Stimulated activated CD4-positive, alpha-beta T cell treated with anti-CD3 and anti-CD28 coated beads, Interleukin-2, amount 100 ng/mL, for 4 hours (primary cell): ENCODE measurements around the gene MICAL3.

ENCODE experiments used
- DNase-seq: peaks from one replicate; pipeline ENCODE4 v3.0.0-alpha.2; 2020; ENCODE audit warnings: low read depth

MICAL3 gene

GRCh38 chr22:17838180-17838865 lies 186.0 kb downstream of the MICAL3 start:
- DNase-seq, result no peak

GRCh38 chr22:17836992-17837742 lies 187.2 kb downstream of the MICAL3 start:
- DNase-seq, result no peak

GRCh38 chr22:17835256-17835655 lies 189.1 kb downstream of the MICAL3 start:
- DNase-seq, result no peak

GRCh38 chr22:17833489-17833888 lies 190.9 kb downstream of the MICAL3 start:
- no peak for DNase-seq

- DNase-seq, result no peak
These were observed 191.7 kb downstream of the MICAL3 start for GRCh38 chr22:17832665-17833064.

GRCh38 chr22:17831501-17832251 lies 192.7 kb downstream of the MICAL3 start:
- DNase-seq, result no peak

- DNase-seq, result peak; percentile 59
These were observed 194.1 kb downstream of the MICAL3 start for GRCh38 chr22:17830043-17830961.

GRCh38 chr22:17829695-17830042 lies 194.7 kb downstream of the MICAL3 start:
- no peak for DNase-seq

- DNase-seq, result no peak
These were observed 195.8 kb downstream of the MICAL3 start for GRCh38 chr22:17828502-17829080.

- no peak for DNase-seq
These were observed 196.9 kb downstream of the MICAL3 start for GRCh38 chr22:17827466-17827865.

GRCh38 chr22:17825876-17826550 lies 198.3 kb downstream of the MICAL3 start:
- DNase-seq, result no peak

GRCh38 chr22:17824457-17824856 lies 199.9 kb downstream of the MICAL3 start:
- DNase-seq, result no peak

GRCh38 chr22:17823964-17824363 lies 200.4 kb downstream of the MICAL3 start:
- DNase-seq, result no peak

- DNase-seq, result no peak
These were observed 201.1 kb downstream of the MICAL3 start for GRCh38 chr22:17823226-17823625.

GRCh38 chr22:17822087-17822486 lies 202.3 kb downstream of the MICAL3 start:
- no peak for DNase-seq

- DNase-seq, result no peak
These were observed 203.4 kb downstream of the MICAL3 start for GRCh38 chr22:17820879-17821439.

- DNase-seq, result no peak
These were observed 205.7 kb downstream of the MICAL3 start for GRCh38 chr22:17818649-17819048.

GRCh38 chr22:17818180-17818579 lies 206.2 kb downstream of the MICAL3 start:
- DNase-seq, result no peak

GRCh38 chr22:17817511-17818065 lies 206.8 kb downstream of the MICAL3 start:
- DNase-seq, result no peak

- no peak for DNase-seq
These were observed 207.3 kb downstream of the MICAL3 start for GRCh38 chr22:17817079-17817478.
